ENCODE data around the gene COL18A1. TPM values are rescaled to one million over a fixed set of nuclear protein-coding genes. Genes with fewer than 3 reads are reported as not detected.

COL18A1 gene
- polyA plus RNA-seq, 1 experiment: 25.3 TPM

GRCh38 chr21:45449658-45450422, 44.9 kb downstream of the COL18A1 start:
- Histone ChIP-seq H3K4me3 (ENCODE audit: low read depth, low read length) (no peak overlapping the region), H3K27ac (ENCODE audit: low read depth, low read length) (no peak overlapping the region), H3K27me3 (ENCODE audit: control insufficient read depth, insufficient read depth, low read length) (no peaks in the 10 kb centered on the region), H3K9me3 (ENCODE audit: control insufficient read depth, insufficient read depth, low read length) (peaks cover 14% of the 10 kb centered on the region)
- TF ChIP-seq CTCF (IDR thresholded peaks at IDR 0.05; ENCODE audit: low read depth, low read length): no peak
- ChIA-PET POLR2A (interaction anchor here (1.3 kb wide), 1 partner anchor 11 kb away, joined by 4 read pairs; no protein-coding TSS in a partner anchor), CTCF (interaction anchor here (0.5 kb wide), 1 partner anchor 37 kb away, joined by 3 read pairs; no protein-coding TSS in a partner anchor)
- DNase-seq (ENCODE audit: low read depth, low spot score): no peak

- DNase-seq (ENCODE audit: low read depth, low spot score): no peak
- Histone ChIP-seq H3K27ac (ENCODE audit: low read depth, low read length) (no peak overlapping the region), H3K4me3 (ENCODE audit: low read depth, low read length) (no peak overlapping the region), H3K27me3 (ENCODE audit: control insufficient read depth, insufficient read depth, low read length) (no peaks in the 10 kb centered on the region), H3K9me3 (ENCODE audit: control insufficient read depth, insufficient read depth, low read length) (peaks cover 8% of the 10 kb centered on the region)
- ChIA-PET POLR2A (interaction anchor here (1.3 kb wide), 1 partner anchor 10 kb away, joined by 4 read pairs; no protein-coding TSS in a partner anchor), CTCF (no interaction called here)
- TF ChIP-seq CTCF (IDR thresholded peaks at IDR 0.05; ENCODE audit: low read depth, low read length): no peak
Measured at GRCh38 chr21:45450423-45451090, 45.6 kb downstream of the COL18A1 start.

- ChIA-PET POLR2A (no interaction called here), CTCF (no interaction called here)
- TF ChIP-seq CTCF (IDR thresholded peaks at IDR 0.05; ENCODE audit: low read depth, low read length): no peak
- no peak for DNase-seq (ENCODE audit: low read depth, low spot score)
- no peak overlapping the region for H3K27ac ChIP-seq (ENCODE audit: low read depth, low read length)
- H3K9me3 ChIP-seq (ENCODE audit: control insufficient read depth, insufficient read depth, low read length): peaks cover 8% of the 10 kb centered on the region
- no peak overlapping the region for H3K4me3 ChIP-seq (ENCODE audit: low read depth, low read length)
- H3K27me3 ChIP-seq (ENCODE audit: control insufficient read depth, insufficient read depth, low read length): no peaks in the 10 kb centered on the region
Measured at GRCh38 chr21:45451091-45451740, 46.3 kb downstream of the COL18A1 start.

DNA sequence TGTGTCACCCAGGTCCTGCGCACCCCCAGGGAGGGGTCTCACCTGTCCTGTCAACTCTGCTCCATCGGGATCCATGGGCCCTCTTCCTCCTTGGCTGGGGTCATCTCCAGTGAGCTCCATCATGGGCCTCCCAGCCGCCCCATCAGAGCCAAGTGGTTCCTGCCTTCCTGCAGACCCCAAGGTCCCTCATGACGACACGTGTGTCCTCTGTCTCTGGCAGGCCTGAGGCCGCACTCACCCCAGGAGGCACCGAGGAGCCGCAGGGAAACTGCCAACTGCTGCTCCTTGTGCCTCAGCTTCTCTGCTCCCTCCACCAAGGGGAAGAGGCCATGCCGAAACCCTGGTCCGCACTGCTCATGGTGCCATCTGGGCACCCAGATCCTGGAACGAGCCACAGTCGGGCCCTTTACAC, 46.8 kb downstream of the COL18A1 start:
- DNase-seq (ENCODE audit: low read depth, low spot score): no peak
- H3K4me3 ChIP-seq (ENCODE audit: low read depth, low read length): no peak overlapping the region
- CTCF ChIA-PET: no interaction called here
- no peaks in the 10 kb centered on the region for H3K27me3 ChIP-seq (ENCODE audit: control insufficient read depth, insufficient read depth, low read length)
- peaks cover 7% of the 10 kb centered on the region for H3K9me3 ChIP-seq (ENCODE audit: control insufficient read depth, insufficient read depth, low read length)
- POLR2A ChIA-PET: no interaction called here
- no peak overlapping the region for H3K27ac ChIP-seq (ENCODE audit: low read depth, low read length)
- no peak for TF ChIP-seq CTCF (IDR thresholded peaks at IDR 0.05; ENCODE audit: low read depth, low read length)
